Measurements from ENCODE around the gene PROK1. TPM values are rescaled to one million over a fixed set of nuclear protein-coding genes. Genes with fewer than 3 reads are reported as not detected.

The PROK1 gene
- total RNA-seq, 4 donors from 2014 or later = 0.34 to 1.9 (median 0.78) TPM; not detected in 1

GRCh38 chr1:110457206-110457605, 6.3 kb downstream of the PROK1 start:
- no peak overlapping the region for H3K4me3 ChIP-seq (ENCODE audit: low read depth, poor library complexity, severe bottlenecking)
- WGBS, 2 donors = 83 to 86% methylated on average over 5 of the region's 5 CpGs
- DNase-seq (ENCODE audit: low spot score in 2 of 2) = no peak
- intact Hi-C loops (cut with DNase I; ENCODE audit: low total_unique reads) = loop anchor here (5.0 kb wide), 1 partner anchor 260 kb away; no protein-coding TSS in a partner anchor
- TF ChIP-seq CTCF (IDR thresholded peaks at IDR 0.05) (no peak), POLR2A (IDR thresholded peaks at IDR 0.05) (no peak)

GRCh38 chr1:110460253-110461220, 9.6 kb downstream of the PROK1 start:
- TF ChIP-seq POLR2A (IDR thresholded peaks at IDR 0.05) (no peak), CTCF (IDR thresholded peaks at IDR 0.05) (peak in 1 of 3 donors; percentile 96)
- intact Hi-C loops (cut with DNase I; ENCODE audit: low total_unique reads) = loop anchor here (5.0 kb wide), 1 partner anchor 48 kb away; no protein-coding TSS in a partner anchor
- DNase-seq (ENCODE audit: low spot score in 2 of 2) = peak; percentile 87 to 95
- H3K4me3 ChIP-seq (ENCODE audit: low read depth, poor library complexity, severe bottlenecking) = no peak overlapping the region
- WGBS, 2 donors = 40% methylated on average over 11 of the region's 11 CpGs

GRCh38 chr1:110462093-110462492, 11.1 kb downstream of the PROK1 start:
- no peak overlapping the region for H3K4me3 ChIP-seq (ENCODE audit: low read depth, poor library complexity, severe bottlenecking)
- intact Hi-C loops (cut with DNase I; ENCODE audit: low total_unique reads) = loop anchor here (5.0 kb wide), 1 partner anchor 50 kb away; no protein-coding TSS in a partner anchor
- WGBS, 2 donors = 90 to 97% methylated on average over 2 of the region's 2 CpGs
- no peak for DNase-seq (ENCODE audit: low spot score in 2 of 2)
- TF ChIP-seq CTCF (IDR thresholded peaks at IDR 0.05) = no peak
- no peak for TF ChIP-seq POLR2A (IDR thresholded peaks at IDR 0.05)

- no peak for DNase-seq (ENCODE audit: low spot score in 2 of 2)
- H3K4me3 ChIP-seq (ENCODE audit: low read depth, poor library complexity, severe bottlenecking) = no peak overlapping the region
- TF ChIP-seq POLR2A (IDR thresholded peaks at IDR 0.05) (no peak), CTCF (IDR thresholded peaks at IDR 0.05) (no peak)
- intact Hi-C loops (cut with DNase I; ENCODE audit: low total_unique reads) = loop anchor here (5.0 kb wide), 1 partner anchor 51 kb away; no protein-coding TSS in a partner anchor
Measured at GRCh38 chr1:110462964-110463363, 12.0 kb downstream of the PROK1 start.

GRCh38 chr1:110463725-110464124, 12.8 kb downstream of the PROK1 start:
- no peak overlapping the region for H3K4me3 ChIP-seq (ENCODE audit: low read depth, poor library complexity, severe bottlenecking)
- TF ChIP-seq CTCF (IDR thresholded peaks at IDR 0.05) = no peak
- TF ChIP-seq POLR2A (IDR thresholded peaks at IDR 0.05) = no peak
- intact Hi-C loops (cut with DNase I; ENCODE audit: low total_unique reads) = loop anchor here (5.0 kb wide), 1 partner anchor 51 kb away; no protein-coding TSS in a partner anchor
- no peak for DNase-seq (ENCODE audit: low spot score in 2 of 2)
- WGBS, 2 donors = 80 to 85% methylated on average over 9 of the region's 9 CpGs
